PC-3 (cell line): ENCODE results near the gene KCNJ6.

ENCODE experiments used
- CTCF ChIP-seq: fragments of 300-600 bp; sonication (generic); conservative IDR thresholded peaks from 2 replicates; pipeline ENCODE4 v1.5.1; 2017; ENCODE audit warnings: antibody characterized with exemption, low read depth, mild to moderate bottlenecking, low read length
- EZH2 ChIP-seq: fragments of 300-600 bp; sonication (generic); IDR thresholded peaks from one replicate; pipeline ENCODE4 v1.6.1; 2017; ENCODE audit warnings: antibody characterized with exemption, mild to moderate bottlenecking, low read length; ENCODE audit not compliant: unreplicated experiment

GRCh38 chr21:37668462-37669239 lies 247.6 kb downstream of the KCNJ6 start:
- TF ChIP-seq EZH2 (no peak), CTCF (no peak)
